ENCODE data around the gene PRXL2B.

PRXL2B gene

DNA sequence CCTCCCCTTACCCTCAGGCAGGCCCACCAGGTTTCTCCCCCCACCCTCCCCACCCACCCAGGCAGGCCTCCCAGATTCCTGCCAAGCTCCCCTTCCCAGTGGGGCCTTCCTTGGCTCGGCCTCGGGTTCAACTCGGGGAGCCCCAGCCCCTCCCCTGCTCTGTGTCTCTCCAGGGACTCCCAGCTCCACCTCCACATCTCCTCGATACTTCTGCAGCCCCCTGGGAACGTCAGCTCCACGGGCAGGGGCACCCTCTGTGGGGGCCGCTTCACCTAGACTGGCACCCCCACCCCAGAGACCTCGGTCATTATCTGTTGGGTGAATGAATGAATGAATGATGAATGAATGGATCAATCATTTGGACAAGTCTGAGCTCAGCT is 45.5 kb downstream of the PRXL2B start:
- TF ChIP-seq EZH2phosphoT487 (IDR thresholded peaks at IDR 0.05; ENCODE audit: borderline replicate concordance, low read length), result no peak
- TF ChIP-seq, protein P1, sequence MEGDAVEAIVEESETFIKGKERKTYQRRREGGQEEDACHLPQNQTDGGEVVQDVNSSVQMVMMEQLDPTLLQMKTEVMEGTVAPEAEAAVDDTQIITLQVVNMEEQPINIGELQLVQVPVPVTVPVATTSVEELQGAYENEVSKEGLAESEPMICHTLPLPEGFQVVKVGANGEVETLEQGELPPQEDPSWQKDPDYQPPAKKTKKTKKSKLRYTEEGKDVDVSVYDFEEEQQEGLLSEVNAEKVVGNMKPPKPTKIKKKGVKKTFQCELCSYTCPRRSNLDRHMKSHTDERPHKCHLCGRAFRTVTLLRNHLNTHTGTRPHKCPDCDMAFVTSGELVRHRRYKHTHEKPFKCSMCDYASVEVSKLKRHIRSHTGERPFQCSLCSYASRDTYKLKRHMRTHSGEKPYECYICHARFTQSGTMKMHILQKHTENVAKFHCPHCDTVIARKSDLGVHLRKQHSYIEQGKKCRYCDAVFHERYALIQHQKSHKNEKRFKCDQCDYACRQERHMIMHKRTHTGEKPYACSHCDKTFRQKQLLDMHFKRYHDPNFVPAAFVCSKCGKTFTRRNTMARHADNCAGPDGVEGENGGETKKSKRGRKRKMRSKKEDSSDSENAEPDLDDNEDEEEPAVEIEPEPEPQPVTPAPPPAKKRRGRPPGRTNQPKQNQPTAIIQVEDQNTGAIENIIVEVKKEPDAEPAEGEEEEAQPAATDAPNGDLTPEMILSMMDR (IDR thresholded peaks at IDR 0.05; ENCODE audit: low read depth, low read length, poor library complexity, severe bottlenecking), result no peak
- no peaks in the 10 kb centered on the region for H3K27me3 ChIP-seq (ENCODE audit: control insufficient read depth, low read length)
- no peaks in the 10 kb centered on the region for H3K4me1 ChIP-seq (ENCODE audit: control insufficient read depth, low read length)
- no peak overlapping the region for H3K4me3 ChIP-seq (ENCODE audit: low read length)
- H3K9me2 ChIP-seq (replicated peaks; ENCODE audit: control insufficient read depth, low read length), result no peaks in the 10 kb centered on the region
- H3K27ac ChIP-seq (ENCODE audit: low read depth, low read length), result no peak overlapping the region
- H3K9me3 ChIP-seq (ENCODE audit: control insufficient read depth, insufficient read depth, low read length), result peaks cover 24% of the 10 kb centered on the region
- no peaks in the 10 kb centered on the region for H3F3A ChIP-seq (ENCODE audit: control insufficient read depth, insufficient read depth)
- no peaks in the 10 kb centered on the region for H4K20me1 ChIP-seq (ENCODE audit: control insufficient read depth, insufficient read depth, low read depth, low read length)
- no peaks in the 10 kb centered on the region for H3K36me3 ChIP-seq (ENCODE audit: control insufficient read depth, low read length)
- no peak overlapping the region for H3K4me2 ChIP-seq (ENCODE audit: low read length)
- no peaks in the 10 kb centered on the region for H3K79me2 ChIP-seq (ENCODE audit: control insufficient read depth, low read length)

DNA sequence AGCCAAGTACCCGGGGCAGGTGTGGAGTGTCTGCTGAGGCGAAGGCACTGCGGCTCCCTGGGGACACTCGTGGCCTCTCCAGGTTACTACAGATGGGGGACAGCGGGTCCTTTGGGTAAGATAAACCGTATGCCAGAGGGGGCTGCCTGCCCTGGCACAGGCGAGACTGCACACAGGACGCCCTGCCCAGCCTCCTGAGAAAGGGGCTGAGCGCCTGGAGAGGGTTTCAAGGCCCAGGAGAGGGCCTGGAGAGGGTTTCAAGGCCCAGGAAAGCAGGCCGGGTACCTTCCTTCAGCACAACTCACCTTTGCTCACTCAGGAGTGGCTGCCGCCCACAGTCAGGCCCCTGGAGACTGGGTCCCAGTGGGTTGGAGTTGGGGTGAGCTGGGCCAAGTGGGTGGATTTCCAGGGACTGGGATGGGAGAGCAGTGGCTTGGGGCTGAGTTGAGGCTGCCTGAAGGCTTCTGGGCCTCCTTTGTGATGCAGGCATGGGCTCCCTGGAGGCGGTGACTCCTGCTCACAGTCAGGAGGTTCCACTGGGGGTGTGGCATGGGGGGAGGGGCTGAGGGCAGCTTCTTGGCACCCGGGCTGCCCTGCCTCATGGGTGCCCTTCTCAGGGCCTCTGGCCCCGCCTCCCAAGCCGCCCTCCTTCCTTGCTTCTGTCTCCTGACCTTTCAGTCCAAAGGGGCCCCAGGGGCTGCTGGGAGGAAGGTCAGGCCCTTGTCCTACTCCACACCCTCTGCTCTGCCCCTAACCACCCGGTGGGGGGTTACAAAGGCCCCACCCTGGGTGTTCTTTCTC is 46.2 kb downstream of the PRXL2B start, which contains the start of gene MMEL1:
TSS of gene MMEL1 (minus strand) at position 456 of the 801 bp plus-strand sequence. CDS start 3,532 bp downstream, outside the sequence.
- H4K20me1 ChIP-seq (ENCODE audit: control insufficient read depth, insufficient read depth, low read depth, low read length), result no peaks in the 10 kb centered on the region
- no peaks in the 10 kb centered on the region for H3K9me2 ChIP-seq (replicated peaks; ENCODE audit: control insufficient read depth, low read length)
- H3K4me2 ChIP-seq (ENCODE audit: low read length), result no peak within 1 kb of the TSS
- H3K4me1 ChIP-seq (ENCODE audit: control insufficient read depth, low read length), result no peaks in the 10 kb centered on the region
- TF ChIP-seq, protein P1 (IDR thresholded peaks at IDR 0.05; ENCODE audit: low read depth, low read length, poor library complexity, severe bottlenecking), result no peak
- no peak for TF ChIP-seq EZH2phosphoT487 (IDR thresholded peaks at IDR 0.05; ENCODE audit: borderline replicate concordance, low read length)
- no peak within 1 kb of the TSS for H3K27ac ChIP-seq (ENCODE audit: low read depth, low read length)
- H3K79me2 ChIP-seq (ENCODE audit: control insufficient read depth, low read length), result no peaks in the 10 kb centered on the region
- H3K9me3 ChIP-seq (ENCODE audit: control insufficient read depth, insufficient read depth, low read length), result peaks cover 28% of the 10 kb centered on the region
- no peaks in the 10 kb centered on the region for H3K27me3 ChIP-seq (ENCODE audit: control insufficient read depth, low read length)
- H3F3A ChIP-seq (ENCODE audit: control insufficient read depth, insufficient read depth), result no peaks in the 10 kb centered on the region
- no peaks in the 10 kb centered on the region for H3K36me3 ChIP-seq (ENCODE audit: control insufficient read depth, low read length)
- no peak within 1 kb of the TSS for H3K4me3 ChIP-seq (ENCODE audit: low read length)

DNA sequence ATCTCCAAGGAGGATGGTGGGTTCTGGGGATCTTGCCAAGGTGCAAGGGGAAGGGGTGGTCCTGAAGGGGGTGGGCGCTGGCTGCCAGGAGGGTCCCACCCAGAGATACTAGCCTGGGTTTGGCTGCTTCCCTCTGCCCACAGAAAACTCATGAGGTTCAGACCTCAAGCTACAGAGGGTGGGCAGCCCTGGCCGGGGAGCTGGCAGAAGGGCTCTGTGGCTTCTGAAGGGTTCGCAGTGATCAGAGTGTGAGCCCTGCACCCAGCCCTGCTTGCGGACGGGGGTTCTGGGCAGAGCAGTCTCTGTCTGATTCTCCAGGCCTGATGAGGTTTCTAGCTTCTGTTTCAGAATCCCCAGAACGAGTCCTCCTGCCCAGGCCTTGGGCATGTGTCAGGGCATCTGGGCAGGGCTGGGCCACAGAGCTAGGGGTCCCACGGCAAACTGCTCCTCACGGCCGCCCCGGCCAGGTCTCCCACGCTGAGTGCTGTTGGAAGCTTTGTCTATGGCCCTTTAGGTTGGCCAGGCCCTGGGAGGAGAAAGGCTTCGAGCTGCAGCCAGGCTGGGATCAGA is 46.9 kb downstream of the PRXL2B start:
- Histone ChIP-seq H3K27me3 (ENCODE audit: control insufficient read depth, low read length) (no peaks in the 10 kb centered on the region), H3K4me2 (ENCODE audit: low read length) (no peak overlapping the region)

More for the DNA sequence above, 46.9 kb downstream of the PRXL2B start:
- Histone ChIP-seq H4K20me1 (ENCODE audit: control insufficient read depth, insufficient read depth, low read depth, low read length) (no peaks in the 10 kb centered on the region), H3K36me3 (ENCODE audit: control insufficient read depth, low read length) (no peaks in the 10 kb centered on the region), H3K4me1 (ENCODE audit: control insufficient read depth, low read length) (no peaks in the 10 kb centered on the region), H3K9me3 (ENCODE audit: control insufficient read depth, insufficient read depth, low read length) (peaks cover 28% of the 10 kb centered on the region), H3K27ac (ENCODE audit: low read depth, low read length) (no peak overlapping the region), H3K9me2 (replicated peaks; ENCODE audit: control insufficient read depth, low read length) (no peaks in the 10 kb centered on the region), H3F3A (ENCODE audit: control insufficient read depth, insufficient read depth) (no peaks in the 10 kb centered on the region), H3K4me3 (ENCODE audit: low read length) (no peak overlapping the region), H3K79me2 (ENCODE audit: control insufficient read depth, low read length) (no peaks in the 10 kb centered on the region)
- TF ChIP-seq, protein P1 (IDR thresholded peaks at IDR 0.05; ENCODE audit: low read depth, low read length, poor library complexity, severe bottlenecking), result no peak
- TF ChIP-seq EZH2phosphoT487 (IDR thresholded peaks at IDR 0.05; ENCODE audit: borderline replicate concordance, low read length), result no peak
